ENCODE measurements around the gene ZNF512.
A peak's percentile ranks its signal among the peaks of the same experiment; 100 is the strongest.
"Not testable (repeated sequence)": the region's sequence is repeated elsewhere in the genome, so short reads cannot be mapped to it uniquely, and the experiment has no call there.

Gene ZNF512

GRCh38 chr2:27582695-27583389 is at the start of gene ZNF512:
ZNF512 (plus strand) TSS chr2:27583042; CDS start chr2:27583113, 71 bp downstream.
- peak; percentile 98 for DNase-seq (ENCODE audit: low read depth)

- no peak for DNase-seq (ENCODE audit: low read depth)
Observed at GRCh38 chr2:27537287-27537686, 45.6 kb upstream of the ZNF512 start.

DNA sequence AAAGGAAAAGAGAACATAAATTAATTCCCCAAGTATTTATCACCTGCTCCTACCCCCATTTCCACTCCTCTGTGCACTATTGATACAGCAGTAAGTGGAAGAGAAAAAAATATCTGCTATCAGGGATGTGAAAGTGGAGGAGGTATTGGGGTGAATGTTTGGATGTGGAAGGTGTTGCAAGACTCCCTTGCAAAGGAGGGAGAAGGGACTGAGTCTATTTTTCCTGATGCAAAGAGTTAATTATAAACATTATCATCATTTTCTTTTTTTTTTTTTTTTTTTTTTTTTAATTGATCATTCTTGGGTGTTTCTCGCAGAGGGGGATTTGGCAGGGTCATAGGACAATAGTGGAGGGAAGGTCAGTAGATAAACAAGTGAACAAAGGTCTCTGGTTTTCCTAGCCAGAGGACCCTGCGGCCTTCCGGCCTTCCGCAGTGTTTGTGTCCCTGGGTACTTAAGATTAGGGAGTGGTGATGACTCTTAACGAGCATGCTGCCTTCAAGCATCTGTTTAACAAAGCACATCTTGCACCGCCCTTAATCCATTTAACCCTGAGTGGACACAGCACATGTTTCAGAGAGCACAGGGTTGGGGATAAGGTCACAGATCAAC is 43.9 kb upstream of the ZNF512 start:
- not testable (repeated sequence) for DNase-seq (ENCODE audit: low read depth)

DNA sequence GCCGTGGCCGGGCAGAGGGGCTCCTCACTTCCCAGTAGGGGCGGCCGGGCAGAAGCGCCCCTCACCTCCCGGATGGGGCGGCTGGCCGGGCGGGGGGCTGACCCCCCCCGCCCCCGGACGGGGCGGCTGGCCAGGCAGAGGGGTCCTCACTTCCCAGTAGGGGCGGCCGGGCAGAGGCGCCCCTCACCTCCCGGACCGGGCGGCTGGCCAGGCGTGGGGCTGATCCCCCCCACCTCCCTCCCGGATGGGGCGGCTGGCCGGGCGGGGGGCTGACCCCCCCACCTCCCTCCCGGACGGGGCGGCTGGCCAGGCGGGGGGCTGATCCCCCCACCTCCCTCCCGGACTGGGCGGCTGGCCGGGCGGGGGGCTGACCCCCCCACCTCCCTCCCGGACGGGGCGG is 43.2 kb upstream of the ZNF512 start:
- DNase-seq (ENCODE audit: low read depth) = not testable (repeated sequence)

DNA sequence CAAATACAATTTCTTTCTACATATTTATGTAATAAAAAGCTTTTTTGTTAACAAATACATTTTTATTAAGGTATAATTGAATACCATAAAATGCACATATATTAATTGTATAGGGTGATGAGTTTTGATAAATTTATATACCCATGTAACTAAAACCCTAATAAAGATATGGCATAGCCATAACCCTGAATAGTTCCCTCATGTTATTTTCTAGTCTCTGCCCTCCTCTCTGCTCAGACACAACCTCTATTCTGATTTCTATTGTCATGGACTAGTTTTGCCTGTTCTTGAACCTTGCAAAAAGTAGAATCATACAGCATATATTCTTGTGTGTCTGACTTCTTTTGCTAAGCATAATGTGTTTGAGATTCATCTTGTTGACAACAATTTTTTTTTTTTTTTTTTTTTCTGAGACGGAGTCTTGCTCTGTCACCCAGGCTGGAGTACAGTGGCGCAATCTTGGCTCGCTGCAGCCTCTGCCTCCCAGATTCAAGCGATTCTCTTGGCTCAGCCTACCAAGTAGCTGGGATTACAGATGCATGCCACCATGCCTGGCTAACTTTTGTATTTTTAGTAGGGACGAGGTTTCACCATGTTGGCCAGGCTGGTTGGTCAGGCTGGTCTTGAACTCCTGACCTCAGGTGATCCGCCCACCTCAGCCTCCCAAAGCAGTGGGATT is 38.6 kb upstream of the ZNF512 start:
- DNase-seq (ENCODE audit: low read depth) = no peak

DNA sequence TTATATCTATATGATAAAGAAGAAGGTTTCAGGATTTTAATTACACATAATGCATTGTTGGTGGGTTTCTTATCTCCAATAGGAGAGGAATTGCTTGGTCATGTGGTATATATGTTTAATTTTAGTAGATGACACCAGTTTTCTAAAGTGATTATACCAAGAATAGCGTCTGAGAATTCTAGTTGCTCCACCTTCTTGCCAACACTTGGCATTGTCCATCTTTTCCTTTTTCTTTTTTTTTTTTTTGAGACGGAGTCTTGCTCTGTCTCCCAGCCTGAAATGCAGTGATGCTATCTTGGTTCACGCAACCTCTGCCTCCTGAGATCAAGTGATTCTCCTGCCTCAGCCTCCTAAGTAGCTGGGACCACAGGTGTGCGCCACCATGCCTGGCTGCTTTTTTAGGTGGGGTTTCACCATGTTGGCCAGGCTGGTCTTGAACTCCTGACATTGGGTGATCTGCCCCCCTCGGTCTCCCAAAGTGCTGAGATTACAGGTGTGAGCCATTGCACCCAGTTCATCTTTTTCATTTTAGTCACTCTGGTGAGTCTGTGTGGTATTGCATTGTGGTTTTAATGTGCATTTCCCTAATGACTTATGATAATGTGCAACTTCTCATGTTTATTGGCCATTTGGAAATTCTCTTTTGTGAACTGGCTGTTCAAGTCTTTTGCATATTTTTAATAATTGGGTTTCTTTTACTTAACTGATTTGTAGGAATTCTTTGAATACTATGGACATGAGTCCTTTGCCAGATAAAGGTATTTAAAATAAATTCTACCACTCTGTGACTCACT is 37.3 kb upstream of the ZNF512 start:
- no peak for DNase-seq (ENCODE audit: low read depth)

- no peak for DNase-seq (ENCODE audit: low read depth)
Observed at GRCh38 chr2:27549303-27549702, 33.5 kb upstream of the ZNF512 start.

DNA sequence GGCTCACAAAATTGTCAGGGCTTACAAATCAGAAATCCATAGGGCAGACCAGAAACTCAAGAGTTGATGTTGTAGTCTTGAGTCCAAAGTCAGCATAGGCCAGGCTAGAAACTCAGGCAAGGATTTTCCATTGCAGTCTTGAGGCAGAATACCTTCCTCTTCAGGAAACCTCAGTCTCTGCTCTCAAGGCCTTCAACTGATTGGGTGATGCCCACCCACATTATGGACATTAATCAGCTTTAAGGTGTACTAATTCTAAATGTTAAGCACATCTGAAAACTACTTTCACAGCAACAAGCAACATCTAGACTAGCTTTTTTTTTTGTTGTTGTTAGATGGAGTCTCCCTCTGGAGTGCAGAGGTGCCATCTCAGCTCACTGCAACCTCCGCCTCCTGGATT is 31.3 kb upstream of the ZNF512 start:
- DNase-seq (ENCODE audit: low read depth) = no peak

DNA sequence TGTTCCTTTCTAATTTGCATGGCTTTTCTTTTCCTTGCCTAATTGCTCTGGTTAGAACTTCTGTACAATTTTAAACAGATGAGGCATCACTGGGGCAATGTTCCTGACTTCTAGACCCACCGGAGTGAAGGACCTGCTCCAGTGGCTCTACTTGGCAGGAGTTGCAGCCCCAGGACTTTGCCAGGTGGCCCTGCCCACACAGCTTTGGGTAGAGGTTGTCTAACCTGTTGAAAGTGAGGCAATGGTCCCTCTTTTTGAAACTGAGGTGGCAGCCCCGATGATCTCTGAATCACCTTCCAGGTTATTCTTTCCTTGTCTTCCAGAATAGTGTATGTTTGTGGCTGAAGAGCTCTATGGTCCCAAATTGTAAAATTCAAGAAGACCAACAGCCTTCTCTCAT is 29.9 kb upstream of the ZNF512 start:
- no peak for DNase-seq (ENCODE audit: low read depth)

DNA sequence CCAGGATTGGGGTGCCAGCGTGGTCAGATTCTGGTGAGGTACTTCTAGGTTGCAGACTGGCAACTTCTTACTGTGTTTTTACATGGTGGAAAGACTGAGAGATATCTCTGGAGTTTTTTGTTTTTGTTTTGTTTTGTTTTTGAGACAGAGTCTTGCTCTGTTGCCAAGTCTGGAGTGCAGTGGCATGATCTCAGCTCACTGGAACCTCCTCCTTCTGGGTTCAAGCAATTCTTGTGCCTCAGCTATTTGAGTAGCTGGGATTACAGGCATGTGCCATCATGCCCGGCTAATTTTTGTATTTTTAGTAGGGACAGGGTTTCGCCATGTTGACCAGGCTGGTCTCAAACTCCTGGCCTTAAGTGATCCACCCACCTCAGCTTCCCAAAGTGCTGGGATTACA is 28.4 kb upstream of the ZNF512 start:
- not testable (repeated sequence) for DNase-seq (ENCODE audit: low read depth)

DNA sequence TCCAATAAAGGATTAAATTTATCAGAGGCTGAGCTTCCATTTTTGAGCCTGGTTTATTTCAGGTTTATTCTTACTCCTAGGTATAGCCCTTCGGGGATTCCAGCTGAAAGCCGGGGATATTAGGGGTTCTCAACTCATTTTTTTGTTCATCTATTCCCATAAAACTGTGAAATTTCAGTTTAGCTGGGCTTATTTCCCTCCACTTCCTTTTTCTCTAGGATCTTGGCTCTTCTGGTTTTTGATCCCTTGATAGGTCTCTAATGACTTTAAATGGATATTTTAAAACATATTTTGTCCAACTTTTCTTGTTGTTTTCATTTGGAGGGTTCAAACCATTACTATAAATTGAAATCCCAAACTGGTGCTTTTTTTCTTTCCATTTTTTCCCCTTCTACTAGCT is 23.6 kb upstream of the ZNF512 start:
- no peak for DNase-seq (ENCODE audit: low read depth)

DNA sequence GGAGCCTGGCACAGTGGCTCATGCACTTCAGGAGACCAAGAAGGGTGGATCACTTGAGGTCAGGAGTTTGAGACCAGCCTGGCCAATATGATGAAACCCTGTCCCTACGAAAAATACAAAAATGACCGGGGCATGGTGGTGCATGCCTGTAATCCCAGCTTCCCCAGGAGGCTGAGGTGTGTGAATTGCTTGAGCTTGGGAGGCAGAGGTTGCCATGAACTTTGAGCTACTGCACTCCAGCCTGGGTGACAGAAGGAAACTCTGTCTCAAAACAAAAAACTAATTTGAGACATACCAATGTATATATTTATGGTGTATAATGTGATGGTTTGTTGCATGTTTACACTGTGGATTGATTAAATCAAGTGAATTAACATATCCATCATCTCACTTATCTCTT is 21.8 kb upstream of the ZNF512 start:
- DNase-seq (ENCODE audit: low read depth) = no peak

DNA sequence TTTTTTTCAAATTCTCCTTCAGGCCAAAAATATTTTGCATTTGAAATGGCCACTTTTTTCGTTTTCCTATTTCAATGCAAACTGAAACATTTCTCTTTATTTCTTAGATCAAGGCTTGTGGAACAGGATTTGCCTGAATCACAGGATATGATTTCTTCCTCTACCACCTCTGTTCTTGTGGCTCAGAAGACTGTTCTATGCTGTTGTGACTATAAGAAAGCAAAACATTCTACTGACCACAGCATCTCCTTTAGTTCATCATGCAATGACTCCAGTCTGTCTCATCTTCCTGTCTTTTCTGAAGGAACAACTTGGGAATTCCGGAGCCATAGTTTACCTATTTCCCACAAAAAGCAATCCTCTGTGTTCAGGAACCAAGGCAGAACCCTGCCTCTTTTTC is 16.2 kb upstream of the ZNF512 start:
- no peak for DNase-seq (ENCODE audit: low read depth)

DNA sequence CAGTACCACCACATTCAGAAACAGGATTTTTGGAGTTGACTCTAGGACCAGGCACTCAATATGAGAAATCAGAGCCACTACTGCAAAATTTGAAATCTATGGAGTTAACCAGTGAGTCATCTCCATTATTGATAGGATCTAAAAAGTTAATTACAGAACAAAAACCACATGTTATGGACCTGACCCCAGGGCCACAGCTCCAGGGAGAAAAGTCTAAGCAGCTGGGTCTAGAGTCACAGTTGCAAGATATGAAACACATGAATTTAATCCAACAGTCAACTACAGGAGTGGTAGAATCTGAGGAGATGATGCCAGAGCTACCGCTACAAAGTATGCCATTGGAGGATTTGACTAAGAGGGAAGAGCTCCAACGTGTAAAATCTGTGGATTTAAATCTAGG is 13.4 kb upstream of the ZNF512 start:
- DNase-seq (ENCODE audit: low read depth) = no peak

DNA sequence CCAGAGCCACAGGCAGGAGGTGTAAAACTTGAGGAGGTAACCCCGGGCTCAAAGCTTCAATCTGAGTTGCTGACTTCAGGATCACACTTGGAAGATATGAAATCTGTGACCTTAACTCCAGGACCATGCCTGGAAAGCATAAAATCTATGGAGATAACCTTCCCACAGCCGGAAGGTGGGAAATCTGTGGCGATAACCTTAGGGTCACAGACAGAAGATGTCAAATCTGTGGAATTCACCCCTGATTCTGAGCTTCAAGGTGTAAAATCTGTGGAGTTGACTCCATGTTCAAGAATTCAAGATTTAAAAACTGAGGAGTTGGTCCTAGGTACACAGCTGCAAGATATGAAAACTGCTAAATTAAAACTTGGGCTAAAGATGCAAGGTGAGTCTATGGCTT is 11.6 kb upstream of the ZNF512 start:
- no peak for DNase-seq (ENCODE audit: low read depth)

DNA sequence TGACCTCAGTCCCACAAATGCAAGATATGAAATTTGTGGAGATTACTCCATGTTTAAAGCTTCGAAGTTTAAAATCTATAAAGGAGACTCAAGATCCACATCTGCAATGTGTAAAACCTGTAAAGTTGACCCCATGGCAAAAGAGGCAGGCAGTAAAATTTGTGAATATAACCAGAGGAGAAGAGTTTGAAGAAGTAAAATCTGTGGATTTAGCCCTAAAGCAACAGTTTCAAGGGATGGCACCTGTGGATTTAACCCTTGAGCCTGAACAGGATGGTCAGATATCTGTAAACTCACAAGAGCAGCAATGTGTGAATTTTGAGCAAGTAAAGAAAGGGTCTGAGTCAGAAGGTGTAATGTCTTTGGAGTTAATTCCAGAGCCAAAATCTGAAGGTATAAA is 11.2 kb upstream of the ZNF512 start:
- DNase-seq (ENCODE audit: low read depth) = no peak

- DNase-seq (ENCODE audit: low read depth) = no peak
Observed at GRCh38 chr2:27572439-27572838, 10.4 kb upstream of the ZNF512 start.

GRCh38 chr2:27572998-27573429 is 9.8 kb upstream of the ZNF512 start:
- DNase-seq (ENCODE audit: low read depth) = no peak

GRCh38 chr2:27573452-27573851 is 9.4 kb upstream of the ZNF512 start:
- no peak for DNase-seq (ENCODE audit: low read depth)

- DNase-seq (ENCODE audit: low read depth) = no peak
Observed at GRCh38 chr2:27581417-27582128, 1.3 kb upstream of the ZNF512 start.

- no peak for DNase-seq (ENCODE audit: low read depth)
Observed at GRCh38 chr2:27582129-27582694, 630 bp upstream of the ZNF512 start.
